GM23338 (cell line): ENCODE data around the gene TMEM225B. TPM values are rescaled to one million over a fixed set of nuclear protein-coding genes. Genes with fewer than 3 reads are reported as not detected.

Experiments used
- ATAC-seq: fragments of 200-7000 bp; cut with Tn5 transposase; 3 replicates; pipeline ENCODE4 v1.9.1; 2020
- DNase-seq: peaks from one replicate; pipeline ENCODE4 v3.0.0-alpha.2; 2015; ENCODE audit warnings: low spot score
- H2AFZ ChIP-seq: fragments of 200-600 bp; sonication (generic); 2 replicates; pipeline ENCODE4 v1.8.0; 2016; ENCODE audit warnings: antibody characterized with exemption, mild to moderate bottlenecking, moderate library complexity
- H3F3A ChIP-seq: fragments of 200-600 bp; sonication (generic); replicated peaks from 2 replicates; pipeline ENCODE4 v1.8.0; 2017; ENCODE audit warnings: antibody characterized with exemption, mixed run types, low read depth
- H3K27ac ChIP-seq: fragments of 200-600 bp; sonication (generic); 2 replicates; pipeline ENCODE4 v1.6.1; 2016; ENCODE audit warnings: low read depth
- H3K27me3 ChIP-seq: fragments of 200-600 bp; sonication (generic); 2 replicates; pipeline ENCODE4 v1.8.0; 2016; ENCODE audit warnings: mild to moderate bottlenecking, mixed run types, moderate library complexity; ENCODE audit not compliant: insufficient read depth
- H3K36me3 ChIP-seq: fragments of 200-600 bp; sonication (generic); 2 replicates; pipeline ENCODE4 v1.8.0; 2016; ENCODE audit warnings: mild to moderate bottlenecking; ENCODE audit not compliant: insufficient read depth
- H3K4me1 ChIP-seq: fragments of 200-600 bp; sonication (generic); 2 replicates; pipeline ENCODE4 v1.8.0; 2016; ENCODE audit warnings: mild to moderate bottlenecking, moderate library complexity; ENCODE audit not compliant: insufficient read depth
- H3K4me2 ChIP-seq: fragments of 200-600 bp; sonication (generic); 2 replicates; pipeline ENCODE4 v1.7.1; 2017; ENCODE audit warnings: mixed run types
- H3K4me3 ChIP-seq: fragments of 200-600 bp; sonication (generic); 2 replicates; pipeline ENCODE4 v1.6.1; 2016; ENCODE audit warnings: mixed run types
- H3K79me2 ChIP-seq: fragments of 200-600 bp; sonication (generic); replicated peaks from 2 replicates; pipeline ENCODE4 v1.8.0; 2017; ENCODE audit warnings: mild to moderate bottlenecking; ENCODE audit not compliant: insufficient read depth
- H3K9me2 ChIP-seq: fragments of 200-600 bp; sonication (generic); 2 replicates; pipeline ENCODE4 v1.8.0; 2017; ENCODE audit not compliant: insufficient read depth
- H4K20me1 ChIP-seq: fragments of 200-600 bp; sonication (generic); replicated peaks from 2 replicates; pipeline ENCODE4 v1.8.0; 2017; ENCODE audit warnings: mild to moderate bottlenecking; ENCODE audit not compliant: insufficient read depth
- H3K27ac Mint-ChIP-seq: 2 replicates; pipeline ENCODE4 v1.8.0; 2020; ENCODE audit warnings: inconsistent platforms, mild to moderate bottlenecking, moderate library complexity, mixed read lengths
- H3K27me3 Mint-ChIP-seq: 3 replicates; pipeline ENCODE4 v1.8.0; 2022; ENCODE audit warnings: low read depth, mild to moderate bottlenecking, moderate library complexity, mixed read lengths, inconsistent platforms; ENCODE audit not compliant: insufficient read depth, poor library complexity
- H3K36me3 Mint-ChIP-seq: 3 replicates; pipeline ENCODE4 v1.8.0; 2021; ENCODE audit warnings: low read depth, mild to moderate bottlenecking, inconsistent platforms, moderate library complexity, mixed read lengths
- H3K4me1 Mint-ChIP-seq: 3 replicates; pipeline ENCODE4 v1.8.0; 2020; ENCODE audit warnings: mild to moderate bottlenecking, inconsistent platforms, mixed read lengths
- H3K4me3 Mint-ChIP-seq: 3 replicates; pipeline ENCODE4 v1.8.0; 2021; ENCODE audit warnings: moderate library complexity, mild to moderate bottlenecking, inconsistent platforms, mixed read lengths
- H3K9me3 Mint-ChIP-seq: 3 replicates; pipeline ENCODE4 v1.8.0; 2020; ENCODE audit warnings: moderate library complexity, mild to moderate bottlenecking, inconsistent platforms, mixed read lengths
- CREB1 ChIP-seq: fragments of 250-450 bp; sonication (Bioruptor Pico); IDR thresholded peaks from 2 replicates; pipeline ENCODE4 v1.5.0; 2020; ENCODE audit warnings: low read depth, mild to moderate bottlenecking, moderate library complexity
- JUNB ChIP-seq: IDR thresholded peaks from one replicate; pipeline ENCODE4 v1.6.1; 2016; ENCODE audit warnings: antibody characterized with exemption; ENCODE audit not compliant: unreplicated experiment
- NANOG ChIP-seq: IDR thresholded peaks from 2 replicates; pipeline ENCODE4 v1.6.1; 2016; ENCODE audit warnings: antibody characterized with exemption, borderline replicate concordance
- POLR2AphosphoS5 ChIP-seq: IDR thresholded peaks from 2 replicates; pipeline ENCODE4 v1.6.1; 2016; ENCODE audit warnings: antibody characterized with exemption, low read depth
- REST ChIP-seq: IDR thresholded peaks from one replicate; pipeline ENCODE4 v1.6.1; 2018; ENCODE audit warnings: antibody characterized with exemption; ENCODE audit not compliant: unreplicated experiment
- STAT1 ChIP-seq: IDR thresholded peaks from one replicate; pipeline ENCODE4 v1.6.1; 2016; ENCODE audit warnings: antibody characterized with exemption; ENCODE audit not compliant: unreplicated experiment
- ZNF331 ChIP-seq: fragments of 250-450 bp; sonication (Bioruptor Pico); IDR thresholded peaks from 2 replicates; pipeline ENCODE4 v1.5.0; 2020; ENCODE audit warnings: low read depth, mild to moderate bottlenecking, moderate library complexity
- polyA plus RNA-seq: library from polyadenylated mRNA; unstranded; fragments of >200 nt; fragmentation: Nextera tagmentation; extraction: Ambion mirVana; gene quantifications from 2 replicates; pipeline ENCODE4 v1.2.1, GENCODE V29; 2016
- total RNA-seq: library from RNA; depleted of rRNA; stranded (reverse); fragments of >200 nt; shearing (Covaris generic); gene quantifications from 2 replicates; pipeline ENCODE4 v1.2.3, GENCODE V29; 2014
- TF ChIP-seq, protein P1 (sequence below), 2 experiments: fragments of 200-600 bp in 1 of 2; sonication (generic) in 1 of 2; conservative IDR thresholded peaks; 2 replicates each; pipeline versions ENCODE4 v1.5.1 to v1.6.1; 2016 to 2017; ENCODE audit warnings: antibody characterized with exemption in 2 of 2, low read depth in 2 of 2, mild to moderate bottlenecking in 2 of 2, moderate library complexity in 1 of 2
- TF ChIP-seq, protein P2 (sequence below): IDR thresholded peaks from 2 replicates; pipeline ENCODE4 v1.6.1; 2016; ENCODE audit warnings: antibody characterized with exemption

TMEM225B gene
- total and polyA plus RNA-seq, 2 experiments from 2014 or later: 0.45 TPM; not detected in 1

DNA sequence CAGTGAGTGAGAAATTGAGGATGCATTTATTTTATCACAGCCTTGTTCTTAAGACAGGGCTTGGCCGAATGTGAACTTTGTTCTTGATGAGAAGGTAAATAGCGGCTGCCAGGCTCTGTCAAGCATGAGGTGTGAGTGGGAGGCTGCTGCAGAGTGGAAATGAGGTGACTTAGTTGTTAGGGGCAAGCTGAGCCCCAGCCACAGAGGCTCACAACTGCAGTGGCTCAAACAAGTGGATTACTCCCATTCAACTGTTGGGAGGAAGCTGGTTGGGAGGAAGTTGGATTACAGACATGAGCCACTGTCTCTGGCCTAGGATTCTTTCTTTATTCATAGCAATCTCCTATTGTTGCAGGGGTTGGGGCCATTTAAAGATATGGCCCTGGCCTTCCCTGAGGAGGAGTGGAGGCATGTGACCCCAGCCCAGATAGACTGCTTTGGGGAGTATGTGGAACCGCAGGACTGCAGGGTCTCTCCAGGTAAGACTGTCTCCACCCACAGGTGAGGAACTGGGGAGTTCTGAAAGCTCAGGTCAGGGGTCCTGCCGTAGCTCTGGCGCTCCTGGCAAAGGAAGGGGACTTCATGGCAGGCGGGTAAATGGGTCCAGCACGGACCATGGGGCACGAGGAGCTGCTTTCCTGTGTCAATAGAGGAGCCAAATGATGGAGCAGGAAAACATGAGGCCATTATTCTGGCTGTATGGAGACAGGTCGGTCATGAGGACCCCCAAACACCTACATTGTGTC, 25.8 kb downstream of the TMEM225B start (continued):
- TF ChIP-seq NANOG (no peak), STAT1 (no peak), CREB1 (CRISPR knock-in tag) (no peak), REST (no peak), ZNF331 (CRISPR knock-in tag) (no peak), JUNB (no peak)
- TF ChIP-seq, protein P1, sequence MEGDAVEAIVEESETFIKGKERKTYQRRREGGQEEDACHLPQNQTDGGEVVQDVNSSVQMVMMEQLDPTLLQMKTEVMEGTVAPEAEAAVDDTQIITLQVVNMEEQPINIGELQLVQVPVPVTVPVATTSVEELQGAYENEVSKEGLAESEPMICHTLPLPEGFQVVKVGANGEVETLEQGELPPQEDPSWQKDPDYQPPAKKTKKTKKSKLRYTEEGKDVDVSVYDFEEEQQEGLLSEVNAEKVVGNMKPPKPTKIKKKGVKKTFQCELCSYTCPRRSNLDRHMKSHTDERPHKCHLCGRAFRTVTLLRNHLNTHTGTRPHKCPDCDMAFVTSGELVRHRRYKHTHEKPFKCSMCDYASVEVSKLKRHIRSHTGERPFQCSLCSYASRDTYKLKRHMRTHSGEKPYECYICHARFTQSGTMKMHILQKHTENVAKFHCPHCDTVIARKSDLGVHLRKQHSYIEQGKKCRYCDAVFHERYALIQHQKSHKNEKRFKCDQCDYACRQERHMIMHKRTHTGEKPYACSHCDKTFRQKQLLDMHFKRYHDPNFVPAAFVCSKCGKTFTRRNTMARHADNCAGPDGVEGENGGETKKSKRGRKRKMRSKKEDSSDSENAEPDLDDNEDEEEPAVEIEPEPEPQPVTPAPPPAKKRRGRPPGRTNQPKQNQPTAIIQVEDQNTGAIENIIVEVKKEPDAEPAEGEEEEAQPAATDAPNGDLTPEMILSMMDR (conservative IDR thresholded peaks at IDR 0.05; ENCODE audit: low read depth in 2 of 2): no peak
- TF ChIP-seq, protein P2, sequence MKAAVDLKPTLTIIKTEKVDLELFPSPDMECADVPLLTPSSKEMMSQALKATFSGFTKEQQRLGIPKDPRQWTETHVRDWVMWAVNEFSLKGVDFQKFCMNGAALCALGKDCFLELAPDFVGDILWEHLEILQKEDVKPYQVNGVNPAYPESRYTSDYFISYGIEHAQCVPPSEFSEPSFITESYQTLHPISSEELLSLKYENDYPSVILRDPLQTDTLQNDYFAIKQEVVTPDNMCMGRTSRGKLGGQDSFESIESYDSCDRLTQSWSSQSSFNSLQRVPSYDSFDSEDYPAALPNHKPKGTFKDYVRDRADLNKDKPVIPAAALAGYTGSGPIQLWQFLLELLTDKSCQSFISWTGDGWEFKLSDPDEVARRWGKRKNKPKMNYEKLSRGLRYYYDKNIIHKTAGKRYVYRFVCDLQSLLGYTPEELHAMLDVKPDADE: no peak

- no peak overlapping the region for H3K4me3 ChIP-seq
- H3K27me3 ChIP-seq: no peaks in the 10 kb centered on the region
- H3K27ac ChIP-seq: no peak overlapping the region
- peaks cover 15% of the 10 kb centered on the region for H3K4me1 Mint-ChIP-seq
- H3K79me2 ChIP-seq: no peaks in the 10 kb centered on the region
- ATAC-seq: no peak
- H3K9me2 ChIP-seq: no peaks in the 10 kb centered on the region
- peaks cover 23% of the 10 kb centered on the region for H4K20me1 ChIP-seq
- TF ChIP-seq, protein P1 (conservative IDR thresholded peaks at IDR 0.05; ENCODE audit: low read depth in 2 of 2): 0 out of 4 replicates have a peak, but pooled peaks of 1 of the 2 experiments have one; percentile 3
- TF ChIP-seq POLR2AphosphoS5: no peak
- TF ChIP-seq ZNF331 (CRISPR knock-in tag): no peak
- H2AFZ ChIP-seq: no peak overlapping the region
- H3K9me3 Mint-ChIP-seq: no peaks in the 10 kb centered on the region
- no peak overlapping the region for H3K4me2 ChIP-seq
- H3K27me3 Mint-ChIP-seq: peaks cover 20% of the 10 kb centered on the region
- H3K36me3 Mint-ChIP-seq: peaks cover 92% of the 10 kb centered on the region
- peaks cover 6% of the 10 kb centered on the region for H3K4me1 ChIP-seq
- H3K4me3 Mint-ChIP-seq: no peak overlapping the region; the same call in 2 of the 3 replicates
- H3K36me3 ChIP-seq: peaks cover 18% of the 10 kb centered on the region
- H3K27ac Mint-ChIP-seq: no peak overlapping the region
- no peak for DNase-seq
- H3F3A ChIP-seq: 0 out of 2 replicates have a peak, but pooled peaks cover 8% of the 10 kb centered on the region
Measured at GRCh38 chr7:99624484-99624883, 26.4 kb downstream of the TMEM225B start.
